GM21515 (cell line): Measurements from ENCODE around the gene GPR162.
A peak's percentile ranks its signal among the peaks of the same experiment; 100 is the strongest.

Source experiments
- ATAC-seq: cut with Tn5 transposase; IDR thresholded peaks from one replicate; pipeline ENCODE4 v1.9.1; 2021; ENCODE audit not compliant: unreplicated experiment

GPR162 gene

GRCh38 chr12:6834254-6834653 lies 12.6 kb downstream of the GPR162 start:
- ATAC-seq: no peak

GRCh38 chr12:6834873-6835272 lies 13.3 kb downstream of the GPR162 start:
- ATAC-seq: no peak

GRCh38 chr12:6836851-6837250 lies 15.2 kb downstream of the GPR162 start:
- no peak for ATAC-seq

- no peak for ATAC-seq
Observed at GRCh38 chr12:6837370-6838060, 15.9 kb downstream of the GPR162 start.

GRCh38 chr12:6838854-6839253 lies 17.2 kb downstream of the GPR162 start:
- ATAC-seq: no peak

GRCh38 chr12:6839482-6840201 lies 18.0 kb downstream of the GPR162 start:
- peak; percentile 82 for ATAC-seq

- no peak for ATAC-seq
Observed at GRCh38 chr12:6840330-6840729, 18.7 kb downstream of the GPR162 start.

GRCh38 chr12:6840761-6841515 lies 19.3 kb downstream of the GPR162 start, which contains the start of gene GNB3:
TSS of gene GNB3 (plus strand) at chr12:6840925. CDS start at chr12:6841288, 363 bp downstream.
- ATAC-seq: no peak

- no peak for ATAC-seq
Observed at GRCh38 chr12:6842075-6842474, 20.5 kb downstream of the GPR162 start.

GRCh38 chr12:6843118-6843902 lies 21.7 kb downstream of the GPR162 start:
- ATAC-seq: no peak

- ATAC-seq: no peak
Observed at GRCh38 chr12:6845395-6845794, 23.8 kb downstream of the GPR162 start.

GRCh38 chr12:6846316-6846869 lies 24.8 kb downstream of the GPR162 start:
- ATAC-seq: no peak

GRCh38 chr12:6847676-6848075 lies 26.1 kb downstream of the GPR162 start:
- no peak for ATAC-seq

GRCh38 chr12:6849427-6849826 lies 27.8 kb downstream of the GPR162 start:
- ATAC-seq: no peak

GRCh38 chr12:6849976-6850560 lies 28.4 kb downstream of the GPR162 start:
- ATAC-seq: no peak

- ATAC-seq: no peak
Observed at GRCh38 chr12:6850796-6851152, 29.2 kb downstream of the GPR162 start.

- peak; percentile 55 for ATAC-seq
Observed at GRCh38 chr12:6851153-6851920, 29.7 kb downstream of the GPR162 start, which contains the start of gene CDCA3. TSS of gene CDCA3 (minus strand) at chr12:6851286. CDS start at chr12:6850952, 334 bp downstream.

- peak; percentile 71 for ATAC-seq
Observed at GRCh38 chr12:6851921-6852650, 30.5 kb downstream of the GPR162 start, which contains the start of gene USP5. TSS of gene USP5 (plus strand) at chr12:6852150. CDS start at chr12:6852180, 30 bp downstream.
